ELF-1 (cell line): ENCODE results near the gene CT45A7.
"Not testable (repeated sequence)": the region's sequence is repeated elsewhere in the genome, so short reads cannot be mapped to it uniquely, and the experiment has no call there.

ENCODE experiments used
- DNase-seq: peaks from one replicate; pipeline ENCODE4 v3.0.0-alpha.2; 2016; ENCODE audit warnings: low read depth, low spot score

The CT45A7 gene, protein sequence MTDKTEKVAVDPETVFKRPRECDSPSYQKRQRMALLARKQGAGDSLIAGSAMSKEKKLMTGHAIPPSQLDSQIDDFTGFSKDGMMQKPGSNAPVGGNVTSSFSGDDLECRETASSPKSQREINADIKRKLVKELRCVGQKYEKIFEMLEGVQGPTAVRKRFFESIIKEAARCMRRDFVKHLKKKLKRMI

DNA sequence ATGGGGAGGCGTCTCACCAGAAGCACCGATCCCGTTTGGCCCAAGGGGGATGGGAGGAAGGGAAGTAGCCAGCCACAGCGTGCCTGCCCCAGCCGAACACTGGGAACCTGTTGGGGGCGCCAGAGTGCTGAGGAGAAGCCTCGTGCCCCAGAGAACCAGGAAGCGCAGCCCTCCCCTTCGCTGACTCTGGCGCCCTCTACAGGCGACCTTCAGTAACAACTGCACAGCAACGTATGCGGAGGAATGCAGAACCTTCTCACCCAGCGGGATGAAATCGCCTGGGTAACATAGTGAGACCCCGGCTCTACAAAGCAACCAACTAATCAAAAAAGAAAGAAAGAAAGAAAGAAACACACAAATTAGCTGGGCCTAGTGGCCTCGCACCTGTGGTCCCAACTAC lies at the start of gene CT45A7:
Gene CT45A7 (minus strand): TSS at position 101 of the 400 bp plus-strand sequence. CDS start 3,747 bp downstream, outside the sequence.
- not testable (repeated sequence) for DNase-seq

DNA sequence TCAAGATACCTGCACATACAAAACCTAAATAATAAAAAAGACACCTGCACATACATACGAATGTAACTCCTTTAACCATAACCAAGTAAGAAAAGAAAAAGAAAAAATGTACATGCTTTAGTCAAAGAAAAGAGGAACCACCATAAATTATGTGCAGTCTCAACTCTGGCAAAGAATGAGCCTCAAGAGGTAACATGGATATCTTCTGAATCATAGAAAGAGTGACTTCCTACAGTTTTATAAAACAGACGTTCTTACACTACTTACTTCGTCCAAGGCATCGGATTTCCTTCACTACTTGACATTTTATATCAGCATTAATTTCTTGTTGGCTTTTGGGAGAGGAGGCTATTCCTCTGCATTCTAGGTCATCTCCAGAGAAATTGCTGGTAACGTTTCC lies 45.7 kb upstream of the CT45A7 start:
- not testable (repeated sequence) for DNase-seq

DNA sequence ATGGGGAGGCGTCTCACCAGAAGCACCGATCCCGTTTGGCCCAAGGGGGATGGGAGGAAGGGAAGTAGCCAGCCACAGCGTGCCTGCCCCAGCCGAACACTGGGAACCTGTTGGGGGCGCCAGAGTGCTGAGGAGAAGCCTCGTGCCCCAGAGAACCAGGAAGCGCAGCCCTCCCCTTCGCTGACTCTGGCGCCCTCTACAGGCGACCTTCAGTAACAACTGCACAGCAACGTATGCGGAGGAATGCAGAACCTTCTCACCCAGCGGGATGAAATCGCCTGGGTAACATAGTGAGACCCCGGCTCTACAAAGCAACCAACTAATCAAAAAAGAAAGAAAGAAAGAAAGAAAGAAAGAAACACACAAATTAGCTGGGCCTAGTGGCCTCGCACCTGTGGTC lies 34.6 kb upstream of the CT45A7 start, which contains the start of gene CT45A9:
Gene CT45A9 (minus strand): TSS at position 101 of the 400 bp plus-strand sequence. CDS start 3,751 bp downstream, outside the sequence.
- DNase-seq = not testable (repeated sequence)

DNA sequence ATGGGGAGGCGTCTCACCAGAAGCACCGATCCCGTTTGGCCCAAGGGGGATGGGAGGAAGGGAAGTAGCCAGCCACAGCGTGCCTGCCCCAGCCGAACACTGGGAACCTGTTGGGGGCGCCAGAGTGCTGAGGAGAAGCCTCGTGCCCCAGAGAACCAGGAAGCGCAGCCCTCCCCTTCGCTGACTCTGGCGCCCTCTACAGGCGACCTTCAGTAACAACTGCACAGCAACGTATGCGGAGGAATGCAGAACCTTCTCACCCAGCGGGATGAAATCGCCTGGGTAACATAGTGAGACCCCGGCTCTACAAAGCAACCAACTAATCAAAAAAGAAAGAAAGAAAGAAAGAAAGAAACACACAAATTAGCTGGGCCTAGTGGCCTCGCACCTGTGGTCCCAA lies 17.4 kb upstream of the CT45A7 start, which contains the start of gene CT45A8:
Gene CT45A8 (minus strand): TSS at position 101 of the 400 bp plus-strand sequence. CDS start 3,755 bp downstream, outside the sequence.
- DNase-seq = not testable (repeated sequence)

DNA sequence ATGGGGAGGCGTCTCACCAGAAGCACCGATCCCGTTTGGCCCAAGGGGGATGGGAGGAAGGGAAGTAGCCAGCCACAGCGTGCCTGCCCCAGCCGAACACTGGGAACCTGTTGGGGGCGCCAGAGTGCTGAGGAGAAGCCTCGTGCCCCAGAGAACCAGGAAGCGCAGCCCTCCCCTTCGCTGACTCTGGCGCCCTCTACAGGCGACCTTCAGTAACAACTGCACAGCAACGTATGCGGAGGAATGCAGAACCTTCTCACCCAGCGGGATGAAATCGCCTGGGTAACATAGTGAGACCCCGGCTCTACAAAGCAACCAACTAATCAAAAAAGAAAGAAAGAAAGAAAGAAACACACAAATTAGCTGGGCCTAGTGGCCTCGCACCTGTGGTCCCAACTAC lies 17.2 kb downstream of the CT45A7 start, which contains the start of gene CT45A2:
Gene CT45A2 (minus strand): TSS at position 101 of the 400 bp plus-strand sequence. CDS start 3,747 bp downstream, outside the sequence.
- DNase-seq = not testable (repeated sequence)

DNA sequence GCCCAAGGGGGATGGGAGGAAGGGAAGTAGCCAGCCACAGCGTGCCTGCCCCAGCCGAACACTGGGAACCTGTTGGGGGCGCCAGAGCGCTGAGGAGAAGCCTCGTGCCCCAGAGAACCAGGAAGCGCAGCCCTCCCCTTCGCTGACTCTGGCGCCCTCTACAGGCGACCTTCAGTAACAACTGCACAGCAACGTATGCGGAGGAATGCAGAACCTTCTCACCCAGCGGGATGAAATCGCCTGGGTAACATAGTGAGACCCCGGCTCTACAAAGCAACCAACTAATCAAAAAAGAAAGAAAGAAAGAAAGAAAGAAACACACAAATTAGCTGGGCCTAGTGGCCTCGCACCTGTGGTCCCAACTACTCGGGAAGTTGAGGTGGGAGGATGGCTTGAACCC lies 34.4 kb downstream of the CT45A7 start, which contains the start of gene CT45A6:
Gene CT45A6 (minus strand): TSS at position 101 of the 400 bp plus-strand sequence. CDS start 3,794 bp downstream, outside the sequence.
- DNase-seq = not testable (repeated sequence)

DNA sequence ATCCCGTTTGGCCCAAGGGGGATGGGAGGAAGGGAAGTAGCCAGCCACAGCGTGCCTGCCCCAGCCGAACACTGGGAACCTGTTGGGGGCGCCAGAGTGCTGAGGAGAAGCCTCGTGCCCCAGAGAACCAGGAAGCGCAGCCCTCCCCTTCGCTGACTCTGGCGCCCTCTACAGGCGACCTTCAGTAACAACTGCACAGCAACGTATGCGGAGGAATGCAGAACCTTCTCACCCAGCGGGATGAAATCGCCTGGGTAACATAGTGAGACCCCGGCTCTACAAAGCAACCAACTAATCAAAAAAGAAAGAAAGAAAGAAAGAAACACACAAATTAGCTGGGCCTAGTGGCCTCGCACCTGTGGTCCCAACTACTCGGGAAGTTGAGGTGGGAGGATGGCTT lies 51.7 kb downstream of the CT45A7 start, which contains the start of gene CT45A5:
Gene CT45A5 (minus strand): TSS at position 101 of the 400 bp plus-strand sequence. CDS start 3,774 bp downstream, outside the sequence.
- DNase-seq = not testable (repeated sequence)
